ENCODE results near the gene ZNF619. TPM values are rescaled to one million over a fixed set of nuclear protein-coding genes. Genes with fewer than 3 reads are reported as not detected.

The ZNF619 gene
- total RNA-seq, 4 donors from 2014 or later: 4.6 to 7.9 (median 5.3) TPM

- TF ChIP-seq POLR2AphosphoS5 (IDR thresholded peaks at IDR 0.05): no peak
- no peak for TF ChIP-seq EP300 (IDR thresholded peaks at IDR 0.05)
- no peak for TF ChIP-seq POLR2A (IDR thresholded peaks at IDR 0.05)
- no peak for TF ChIP-seq CTCF (IDR thresholded peaks at IDR 0.05)
- Histone ChIP-seq H3K36me3 (no peaks in the 10 kb centered on the region), H3K4me1 (peaks cover 0 to 20% (median 7%) of the 10 kb centered on the region in 3 donors), H3K4me3 (no peak overlapping the region), H3K27me3 (no peaks in the 10 kb centered on the region), H3K9me3 (no peaks in the 10 kb centered on the region), H3K27ac (no peak overlapping the region)
- 82 to 100% methylated on average over 1 to 2 of the region's 2 CpGs for WGBS, 2 donors (ENCODE audit: low coverage in 1 of 2)
- no peak for ATAC-seq
Observed at GRCh38 chr3:40502034-40502433, 25.1 kb downstream of the ZNF619 start.

GRCh38 chr3:40504636-40505430 is 27.9 kb downstream of the ZNF619 start:
- H3K9me3 ChIP-seq: no peaks in the 10 kb centered on the region
- peak; percentile 79 for ATAC-seq
- peak overlapping the region; percentile 35 to 88 (median 84) for H3K27ac ChIP-seq
- H3K4me3 ChIP-seq: peak overlapping the region in 1 of 2 donors; percentile 74
- TF ChIP-seq POLR2AphosphoS5 (IDR thresholded peaks at IDR 0.05): peak; percentile 79
- no peak for TF ChIP-seq POLR2A (IDR thresholded peaks at IDR 0.05)
- H3K4me1 ChIP-seq: peaks cover 0 to 23% (median 7%) of the 10 kb centered on the region in 3 donors
- WGBS, 2 donors (ENCODE audit: low coverage in 1 of 2): 69 to 71% methylated on average over 4 of the region's 5 CpGs
- H3K27me3 ChIP-seq: no peaks in the 10 kb centered on the region
- H3K36me3 ChIP-seq: peaks cover 0 to under 1% of the 10 kb centered on the region in 2 donors

- WGBS, 2 donors (ENCODE audit: low coverage in 1 of 2): 15 to 16% methylated on average over 7 to 13 of the region's 44 CpGs
- Histone ChIP-seq H3K36me3 (peaks cover 0 to 11% of the 10 kb centered on the region in 2 donors), H3K4me3 (peak within 1 kb of the TSS; percentile 56 to 74), H3K9me3 (no peaks in the 10 kb centered on the region), H3K27ac (peak within 1 kb of the TSS; percentile 35 to 88 (median 84)), H3K27me3 (no peaks in the 10 kb centered on the region), H3K4me1 (peaks cover 0 to 23% (median 7%) of the 10 kb centered on the region in 3 donors)
- peak; percentile 86 for ATAC-seq
- TF ChIP-seq POLR2A (IDR thresholded peaks at IDR 0.05): peak; percentile 36 to 52
- no peak for TF ChIP-seq EP300 (IDR thresholded peaks at IDR 0.05)
- TF ChIP-seq CTCF (IDR thresholded peaks at IDR 0.05): peak in 1 of 4 experiments; percentile 62
- TF ChIP-seq POLR2AphosphoS5 (IDR thresholded peaks at IDR 0.05): peak; percentile 55
Observed at GRCh38 chr3:40505599-40506462, 28.9 kb downstream of the ZNF619 start, which contains the start of gene ZNF620. ZNF620 (plus strand) TSS chr3:40506039; CDS start chr3:40506353, 314 bp downstream.

- no peaks in the 10 kb centered on the region for H3K9me3 ChIP-seq
- no peak overlapping the region for H3K4me3 ChIP-seq
- TF ChIP-seq CTCF (IDR thresholded peaks at IDR 0.05): no peak
- TF ChIP-seq POLR2AphosphoS5 (IDR thresholded peaks at IDR 0.05): no peak
- no peak for TF ChIP-seq EP300 (IDR thresholded peaks at IDR 0.05)
- no peak for TF ChIP-seq POLR2A (IDR thresholded peaks at IDR 0.05)
- peaks cover 0 to 11% (median 4%) of the 10 kb centered on the region in 3 donors for H3K4me1 ChIP-seq
- no peaks in the 10 kb centered on the region for H3K27me3 ChIP-seq
- WGBS, 2 donors (ENCODE audit: low coverage in 1 of 2): 80 to 100% methylated on average over 1 of the region's 1 CpG
- no peak overlapping the region for H3K27ac ChIP-seq
- peaks cover 0 to 62% of the 10 kb centered on the region in 2 donors for H3K36me3 ChIP-seq
- ATAC-seq: no peak
Observed at GRCh38 chr3:40511031-40511718, 34.3 kb downstream of the ZNF619 start.

GRCh38 chr3:40516201-40516600 is 39.3 kb downstream of the ZNF619 start:
- TF ChIP-seq POLR2A (IDR thresholded peaks at IDR 0.05) (no peak), CTCF (IDR thresholded peaks at IDR 0.05) (no peak), POLR2AphosphoS5 (IDR thresholded peaks at IDR 0.05) (no peak), EP300 (IDR thresholded peaks at IDR 0.05) (no peak)
- Histone ChIP-seq H3K4me1 (no peaks in the 10 kb centered on the region), H3K36me3 (peaks cover 0 to 65% of the 10 kb centered on the region in 2 donors), H3K4me3 (no peak overlapping the region), H3K27me3 (no peaks in the 10 kb centered on the region), H3K27ac (no peak overlapping the region), H3K9me3 (no peaks in the 10 kb centered on the region)
- WGBS, 2 donors (ENCODE audit: low coverage in 1 of 2): 85 to 91% methylated on average over 4 to 5 of the region's 5 CpGs
- no peak for ATAC-seq
